Measurements from ENCODE around the gene ADAM10.

GRCh38 chr15:58699769-58700168, 49.7 kb downstream of the ADAM10 start:
- TF ChIP-seq CTCF (IDR thresholded peaks at IDR 0.05) (no peak), POLR2A (IDR thresholded peaks at IDR 0.05) (no peak), POLR2AphosphoS5 (IDR thresholded peaks at IDR 0.05) (no peak)
